ENCODE results near the gene DNAH17. TPM values are rescaled to one million over a fixed set of nuclear protein-coding genes. Genes with fewer than 3 reads are reported as not detected.
"Not testable (repeated sequence)": the region's sequence is repeated elsewhere in the genome, so short reads cannot be mapped to it uniquely, and the experiment has no call there.

DNAH17 gene
- total RNA-seq, 1 donor from 2014 or later: 0.22 TPM

DNA sequence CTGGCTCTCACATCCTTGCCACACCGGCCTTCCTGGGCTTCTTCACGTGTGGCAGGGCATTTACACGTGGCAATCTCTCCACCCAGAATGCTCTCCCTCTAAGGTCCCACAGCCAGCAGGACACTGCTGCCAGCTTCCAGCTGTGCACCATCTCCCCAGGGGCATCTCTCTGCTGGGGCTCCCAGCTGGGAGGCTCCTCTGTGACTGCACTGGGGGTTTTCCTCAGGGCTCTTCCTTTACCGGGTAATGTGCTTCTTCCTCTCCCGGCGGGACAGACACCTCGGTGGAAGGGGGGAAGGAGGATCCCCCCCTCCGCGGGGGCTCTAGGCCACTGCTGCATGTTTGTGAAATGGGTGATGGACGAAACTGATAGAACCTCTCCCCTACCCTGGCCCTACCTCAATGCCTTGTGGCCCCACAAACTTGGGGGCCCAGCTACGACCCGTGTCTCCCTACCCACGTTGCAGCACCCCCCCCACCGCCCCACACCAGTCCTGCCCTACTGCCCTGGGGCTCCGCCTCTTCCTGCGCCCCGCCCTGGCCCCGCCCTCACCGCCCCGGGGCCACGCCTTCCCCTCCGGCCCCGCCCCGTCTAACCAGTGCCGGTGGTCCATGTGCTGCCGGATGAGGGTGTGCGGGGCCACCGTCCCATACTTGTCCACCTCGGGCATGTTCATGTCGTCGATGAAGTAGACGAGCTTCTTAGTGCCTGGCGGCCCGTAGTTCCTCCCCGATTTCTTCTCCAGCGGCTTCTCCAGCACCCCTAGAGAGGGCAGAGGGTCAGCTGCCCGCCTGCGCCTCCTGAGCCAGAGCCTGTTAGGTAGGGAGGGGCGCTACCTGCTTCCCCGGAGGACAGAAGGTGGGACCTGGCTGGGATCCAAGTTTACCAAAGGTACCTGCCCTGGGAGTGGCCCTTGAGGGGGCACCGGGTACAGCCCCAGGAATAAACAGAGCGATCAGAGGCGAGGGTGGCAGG is 92.6 kb downstream of the DNAH17 start:
- intact Hi-C loops (cut with micrococcal nuclease): loop anchor here (1.0 kb wide), 1 partner anchor 297 kb away; the partner anchor contains the start of genes AFMID and TK1

DNA sequence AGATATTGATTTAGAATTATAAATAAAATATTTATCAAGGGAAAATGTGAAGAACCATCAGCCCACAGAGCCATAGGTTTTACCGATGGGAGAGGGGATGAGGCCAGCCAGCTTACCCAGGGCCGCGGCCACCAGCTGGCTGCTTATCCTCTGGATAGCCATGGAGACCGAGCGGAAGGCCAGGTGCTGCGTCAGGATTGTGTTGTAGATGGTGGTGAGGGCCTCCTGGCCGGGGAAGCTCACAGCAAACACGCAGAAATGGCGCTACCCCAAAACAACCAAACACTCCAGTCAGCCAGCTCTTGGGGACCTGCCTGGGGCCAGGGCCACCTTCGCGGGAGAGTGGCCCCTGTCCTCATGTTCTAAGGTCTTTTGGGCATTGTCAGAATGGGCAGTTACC is 97.8 kb downstream of the DNAH17 start:
- intact Hi-C loops (cut with micrococcal nuclease): no loop called here

DNA sequence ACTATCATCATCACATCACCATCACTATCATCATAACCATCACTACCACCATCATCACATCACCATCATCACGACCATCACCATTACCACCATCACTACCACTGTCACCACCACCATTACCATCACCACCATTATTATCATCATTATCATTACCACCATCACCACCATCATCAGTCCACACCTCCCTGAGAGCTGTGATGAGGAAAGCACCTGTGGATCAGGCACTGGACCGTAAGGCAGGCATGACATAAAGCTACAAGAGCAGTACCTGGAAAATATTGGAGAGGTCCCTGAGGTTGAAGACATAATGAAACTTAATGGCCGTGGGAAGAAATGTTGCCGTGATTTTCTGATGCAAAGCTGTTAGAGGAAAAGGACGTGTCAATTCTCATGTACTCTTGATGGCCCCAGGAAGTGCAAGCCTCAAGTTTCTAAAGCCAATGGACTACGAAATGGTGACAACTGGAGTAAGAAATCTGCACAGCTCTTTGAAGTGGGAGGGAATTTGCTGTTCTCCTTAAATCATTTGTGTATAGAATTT is 98.4 kb downstream of the DNAH17 start:
- intact Hi-C loops (cut with micrococcal nuclease): no loop called here

DNA sequence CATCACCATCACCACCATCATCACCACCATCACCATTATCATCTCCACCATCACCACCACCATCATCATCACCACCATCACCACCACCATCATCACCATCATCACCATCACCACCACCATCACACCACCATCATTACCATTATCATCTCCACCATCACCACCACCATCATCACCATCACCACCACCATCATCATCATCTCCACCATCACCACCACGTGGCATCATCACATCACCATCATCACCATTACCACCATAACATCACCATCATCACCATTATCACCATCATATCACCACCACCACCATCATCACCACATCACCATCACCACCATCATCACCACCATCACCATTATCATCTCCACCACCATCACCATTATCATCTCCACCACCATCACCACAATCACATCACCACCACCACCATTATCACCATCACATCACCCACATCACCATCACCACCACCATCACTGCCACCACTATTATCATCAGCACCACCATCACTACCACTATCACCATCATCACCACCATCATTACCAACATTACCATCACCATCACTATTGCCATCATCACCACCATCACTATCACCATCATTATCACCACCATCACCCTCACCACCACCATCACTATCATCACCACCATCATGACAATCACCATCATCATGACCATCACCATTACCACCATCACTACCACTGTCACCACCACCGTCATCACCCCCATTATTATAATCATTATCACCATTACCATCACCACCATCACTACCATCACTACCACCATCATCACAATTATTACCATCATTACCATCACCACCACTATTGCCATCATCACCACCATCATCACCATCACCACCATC is 99.1 kb downstream of the DNAH17 start:
- intact Hi-C loops (cut with micrococcal nuclease): no loop called here

- intact Hi-C loops (cut with micrococcal nuclease): no loop called here
Measured at GRCh38 chr17:78476973-78477372, 100.2 kb downstream of the DNAH17 start.

DNA sequence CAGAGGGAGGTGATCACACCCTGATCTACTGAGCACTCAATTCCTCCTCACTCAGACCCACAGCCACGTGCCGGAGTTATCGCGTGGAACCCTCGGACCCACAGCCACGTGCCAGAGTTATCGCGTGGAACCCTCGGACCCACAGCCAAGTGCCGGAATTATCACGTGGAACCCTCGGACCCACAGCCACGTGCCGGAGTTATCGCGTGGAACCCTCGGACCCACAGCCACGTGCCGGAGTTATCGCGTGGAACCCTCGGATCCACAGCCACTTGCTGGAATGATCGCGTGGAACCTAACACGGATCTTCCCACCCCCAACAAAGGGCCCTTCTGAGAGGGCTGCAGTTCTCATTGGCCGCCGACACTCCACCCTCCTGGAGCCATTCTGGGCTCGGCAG is 101.0 kb downstream of the DNAH17 start:
- intact Hi-C loops (cut with micrococcal nuclease): no loop called here

GRCh38 chr17:78475211-78475610 is 102.0 kb downstream of the DNAH17 start:
- intact Hi-C loops (cut with micrococcal nuclease): no loop called here

DNA sequence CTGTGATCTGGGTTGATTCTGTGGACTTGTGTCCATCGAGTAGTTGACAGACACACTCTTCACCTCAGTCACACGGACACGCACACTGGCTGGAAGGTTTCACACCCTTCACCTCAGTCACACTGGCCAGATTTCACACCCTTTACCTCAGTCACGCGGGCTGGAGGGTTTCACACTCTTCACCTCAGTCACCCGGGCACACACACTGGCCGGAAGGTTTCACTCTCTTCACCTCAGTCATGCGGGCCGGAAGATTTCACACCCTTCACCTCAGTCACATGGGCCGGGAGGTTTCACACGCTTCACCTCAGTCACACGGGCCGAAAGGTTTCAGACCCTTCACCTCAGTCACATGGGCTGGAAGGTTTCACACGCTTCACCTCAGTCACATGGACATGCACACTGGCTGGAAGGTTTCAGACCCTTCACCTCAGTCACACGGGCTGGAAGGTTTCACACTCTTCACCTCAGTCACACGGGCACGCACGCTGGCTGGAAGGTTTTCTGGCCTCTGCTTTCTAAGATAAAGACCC is 102.5 kb downstream of the DNAH17 start:
- intact Hi-C loops (cut with micrococcal nuclease): no loop called here

GRCh38 chr17:78473951-78474613 is 103.1 kb downstream of the DNAH17 start:
- intact Hi-C loops (cut with micrococcal nuclease): no loop called here

GRCh38 chr17:78472035-78472905 is 104.9 kb downstream of the DNAH17 start:
- intact Hi-C loops (cut with micrococcal nuclease): no loop called here

DNA sequence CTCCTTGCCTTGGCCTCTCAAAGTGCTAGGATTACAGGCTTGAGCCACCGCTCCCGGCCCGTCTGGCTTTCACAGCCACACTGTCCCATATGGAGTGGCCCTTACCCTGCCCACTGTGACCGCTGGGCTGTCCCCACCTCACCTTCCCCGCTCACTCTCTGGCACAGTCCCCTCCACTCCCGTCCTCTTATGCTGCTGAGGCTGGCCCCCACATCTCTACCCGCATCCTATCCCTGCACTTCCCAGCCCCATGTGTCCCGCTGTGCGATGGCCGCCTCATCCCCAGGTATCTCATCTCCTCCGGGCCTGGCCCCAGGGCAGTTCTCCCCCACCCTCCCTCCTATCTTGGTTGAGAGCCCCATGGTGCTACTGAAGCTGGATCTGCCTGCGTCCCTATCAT is 105.6 kb downstream of the DNAH17 start:
- intact Hi-C loops (cut with micrococcal nuclease): no loop called here

GRCh38 chr17:78469443-78469842 is 107.8 kb downstream of the DNAH17 start:
- intact Hi-C loops (cut with micrococcal nuclease): no loop called here

GRCh38 chr17:78468366-78468765 is 108.8 kb downstream of the DNAH17 start:
- intact Hi-C loops (cut with micrococcal nuclease): no loop called here

DNA sequence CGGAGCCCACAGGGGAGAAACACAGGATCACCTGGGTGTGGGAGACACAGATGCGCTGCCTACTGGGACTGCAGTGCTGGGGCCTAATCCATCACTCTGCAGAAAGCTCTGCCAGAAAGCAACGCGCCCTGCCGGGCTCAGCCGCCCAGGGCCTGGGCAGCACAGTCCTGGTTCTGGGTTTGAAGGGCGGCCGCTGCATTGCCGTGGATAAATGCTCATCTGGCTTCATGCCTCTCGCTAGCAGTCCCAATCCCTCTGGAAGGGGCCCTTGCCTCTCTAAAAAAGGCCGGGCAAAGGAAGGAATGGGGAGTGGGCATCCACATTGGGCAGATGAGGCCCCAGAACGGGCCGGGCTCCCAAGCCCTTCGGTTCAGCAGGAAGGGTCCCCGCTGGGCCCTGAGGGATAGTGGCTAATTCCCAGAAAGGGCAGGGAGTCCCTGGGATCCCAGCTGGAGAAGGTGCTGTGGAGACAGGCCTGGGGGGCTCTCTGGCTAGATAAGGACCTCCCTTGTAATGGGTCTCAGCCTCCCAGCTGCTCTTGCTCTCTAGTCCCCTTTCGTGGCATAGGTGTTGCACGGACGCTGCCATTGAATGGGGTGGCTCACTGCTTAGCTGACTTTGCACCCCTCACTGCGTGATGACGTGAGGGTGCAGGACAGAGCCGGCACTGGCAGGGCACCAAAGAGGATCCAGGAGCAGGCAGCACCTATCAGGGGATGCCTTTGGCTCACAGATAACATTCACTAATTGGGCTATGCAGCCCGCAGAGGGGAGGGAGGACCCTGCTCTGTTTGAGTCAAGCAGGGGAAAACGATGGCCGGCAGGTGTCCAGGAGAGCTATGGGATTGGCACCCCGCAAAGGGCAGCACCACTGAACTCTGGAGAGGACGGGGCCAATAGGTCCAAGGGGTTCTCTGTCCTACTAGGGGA is 110.1 kb downstream of the DNAH17 start:
- intact Hi-C loops (cut with micrococcal nuclease): no loop called here

- intact Hi-C loops (cut with micrococcal nuclease): not testable (repeated sequence)
Measured at GRCh38 chr17:78466109-78466785, 110.9 kb downstream of the DNAH17 start.

- intact Hi-C loops (cut with micrococcal nuclease): no loop called here
Measured at GRCh38 chr17:78462148-78462547, 115.0 kb downstream of the DNAH17 start.

DNA sequence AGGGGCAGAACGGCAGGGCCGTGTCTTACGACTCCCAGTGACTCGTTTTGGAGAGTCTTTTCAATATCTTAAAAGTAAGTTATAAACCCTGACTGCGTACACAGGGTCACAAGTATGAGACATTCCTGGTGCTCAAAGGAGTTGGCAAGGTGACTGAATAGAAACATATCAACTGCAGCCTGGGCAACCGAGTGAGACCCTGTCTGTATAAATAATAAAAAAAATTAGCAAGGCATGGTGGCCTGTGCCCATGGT is 115.5 kb downstream of the DNAH17 start:
- intact Hi-C loops (cut with micrococcal nuclease): no loop called here

DNA sequence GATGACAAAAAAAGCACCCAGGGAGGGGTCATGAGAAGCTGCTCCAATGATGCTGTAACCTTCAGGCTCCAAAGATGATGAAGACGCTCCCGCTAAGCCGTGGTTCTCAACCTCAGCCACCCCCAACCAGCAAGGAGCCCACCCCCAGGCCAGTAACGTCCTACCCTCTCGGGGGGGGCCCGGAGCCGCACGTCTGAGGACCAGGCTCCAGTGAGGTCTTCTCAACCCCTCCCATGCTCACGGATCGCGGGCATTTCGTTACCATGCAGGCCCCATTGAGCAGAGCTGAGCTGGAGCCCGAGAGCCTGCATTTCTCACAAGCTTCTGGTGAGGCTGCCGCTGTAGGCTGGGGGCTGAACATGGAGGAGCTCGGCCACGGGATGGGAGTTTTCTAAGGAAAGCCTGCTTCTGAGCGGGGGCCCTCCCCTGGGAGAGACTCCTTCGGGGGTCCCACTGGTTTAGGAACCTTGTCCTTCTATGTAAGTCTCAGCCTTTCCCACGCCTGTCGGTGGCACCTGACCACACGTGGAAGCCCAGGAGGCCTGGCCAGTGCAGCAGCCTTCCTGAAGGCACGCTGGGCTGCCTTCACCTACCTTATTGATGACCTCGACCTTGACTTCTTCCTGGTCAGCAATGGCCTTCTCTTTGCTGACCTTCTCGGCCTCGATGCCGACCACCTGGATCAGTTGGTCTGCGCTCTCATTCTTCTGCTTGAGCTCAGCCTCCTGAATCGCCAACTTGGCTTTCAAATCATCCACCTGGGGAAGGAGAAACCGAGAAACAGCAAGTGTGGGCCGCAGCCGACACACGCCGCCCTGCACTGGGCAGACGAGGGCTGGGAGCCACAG is 116.0 kb downstream of the DNAH17 start:
- intact Hi-C loops (cut with micrococcal nuclease): no loop called here

Data from T-helper 1 cell treated with Interleukin-12 subunit alpha and Interleukin-12 subunit beta and Interleukin-4 antibody, amounts not matched to agents 30 ng/mL and 1 ng/mL, for 36 hours (primary cell).